Neural cell (in vitro differentiated cells): Measurements from ENCODE around the gene RNF19B. TPM values are rescaled to one million over a fixed set of nuclear protein-coding genes. Genes with fewer than 3 reads are reported as not detected.

Source experiments
- H2AFZ ChIP-seq: fragments of 200-600, 300-800 bp; sonication (generic), shearing (Covaris generic); 2 replicates; pipeline ENCODE4 v1.6.0; 2014; ENCODE audit warnings: low read depth, mild to moderate bottlenecking, antibody characterized with exemption, low read length, moderate library complexity
- H3F3A ChIP-seq: fragments of 200-600 bp; shearing (Covaris generic); 2 replicates; pipeline ENCODE4 v1.6.1; 2016; ENCODE audit warnings: mild to moderate bottlenecking, moderate library complexity, mixed read lengths, antibody characterized with exemption, low read length; ENCODE audit not compliant: insufficient read depth, poor library complexity, severe bottlenecking
- H3K27ac ChIP-seq: fragments of 200-600, 300-800 bp; sonication (generic), shearing (Covaris generic); 2 replicates; pipeline ENCODE4 v1.5.1; 2014; ENCODE audit warnings: mild to moderate bottlenecking, low read length, moderate library complexity
- H3K27me3 ChIP-seq: fragments of 300-800, 200-600 bp; sonication (generic), shearing (Covaris generic); 2 replicates; pipeline ENCODE4 v1.6.0; 2014; ENCODE audit warnings: mild to moderate bottlenecking, low read depth, low read length, moderate library complexity; ENCODE audit not compliant: insufficient read depth
- H3K36me3 ChIP-seq: fragments of 300-800, 200-600 bp; sonication (generic), shearing (Covaris generic); 2 replicates; pipeline ENCODE4 v1.5.1; 2014; ENCODE audit warnings: mild to moderate bottlenecking, antibody characterized with exemption, low read length, moderate library complexity; ENCODE audit not compliant: insufficient read depth
- H3K4me2 ChIP-seq: fragments of 300-800, 200-600 bp; sonication (generic), shearing (Covaris generic); 2 replicates; pipeline ENCODE4 v1.6.0; 2014; ENCODE audit warnings: mild to moderate bottlenecking, low read length
- H3K4me3 ChIP-seq: fragments of 300-800, 200-600 bp; sonication (generic), shearing (Covaris generic); 2 replicates; pipeline ENCODE4 v1.5.1; 2014; ENCODE audit warnings: mild to moderate bottlenecking, low read length, moderate library complexity
- H3K79me2 ChIP-seq: fragments of 200-600 bp; shearing (Covaris generic); replicated peaks from 2 replicates; pipeline ENCODE4 v1.6.0; 2014; ENCODE audit warnings: mild to moderate bottlenecking, low read length, moderate library complexity; ENCODE audit not compliant: insufficient read depth
- H3K9ac ChIP-seq: fragments of 300-800, 200-600 bp; sonication (generic), shearing (Covaris generic); 2 replicates; pipeline ENCODE4 v1.6.1; 2016; ENCODE audit warnings: mild to moderate bottlenecking, low read length, mixed read lengths
- H3K9me2 ChIP-seq: fragments of 200-600 bp; shearing (Covaris generic); 2 replicates; pipeline ENCODE4 v1.6.1; 2016; ENCODE audit warnings: mild to moderate bottlenecking, low read length, mixed read lengths; ENCODE audit not compliant: insufficient read depth
- H3K9me3 ChIP-seq: fragments of 200-600, 300-800 bp; sonication (generic), shearing (Covaris generic); 2 replicates; pipeline ENCODE4 v1.6.1; 2016; ENCODE audit warnings: mild to moderate bottlenecking, mixed run types, low read length, moderate library complexity, mixed read lengths
- H4K20me1 ChIP-seq: fragments of 200-600 bp; shearing (Covaris generic); 2 replicates; pipeline ENCODE4 v1.6.1; 2016; ENCODE audit warnings: mild to moderate bottlenecking, mixed run types; ENCODE audit not compliant: insufficient read depth
- CTCF ChIP-seq: fragments of 450-650 bp; IDR thresholded peaks from 2 replicates; pipeline ENCODE4 v1.5.1; 2014; ENCODE audit warnings: antibody characterized with exemption, mild to moderate bottlenecking, moderate library complexity; ENCODE audit not compliant: poor library complexity, severe bottlenecking
- EP300 ChIP-seq: fragments of 450-650 bp; conservative IDR thresholded peaks from 2 replicates; pipeline ENCODE4 v1.6.1; 2014; ENCODE audit warnings: antibody characterized with exemption, mild to moderate bottlenecking, moderate library complexity; ENCODE audit not compliant: poor library complexity, severe bottlenecking
- EZH2 ChIP-seq: fragments of 200-600, 300-800 bp; shearing (Covaris generic), sonication (generic); IDR thresholded peaks from 2 replicates; pipeline ENCODE4 v1.6.1; 2014; ENCODE audit warnings: antibody characterized with exemption, low read length, borderline replicate concordance, mild to moderate bottlenecking; ENCODE audit not compliant: insufficient read depth, poor library complexity, severe bottlenecking
- MXI1 ChIP-seq: fragments of 450-650 bp; conservative IDR thresholded peaks from 2 replicates; pipeline ENCODE4 v1.6.1; 2014; ENCODE audit warnings: antibody characterized with exemption, mild to moderate bottlenecking; ENCODE audit not compliant: poor library complexity, severe bottlenecking
- POLR2AphosphoS5 ChIP-seq: IDR thresholded peaks from 2 replicates; pipeline ENCODE4 v1.6.1; 2012
- RAD21 ChIP-seq: fragments of 450-650 bp; conservative IDR thresholded peaks from 2 replicates; pipeline ENCODE4 v1.6.1; 2014; ENCODE audit warnings: antibody characterized with exemption, mild to moderate bottlenecking, moderate library complexity
- REST ChIP-seq: IDR thresholded peaks from 2 replicates; pipeline ENCODE4 v1.6.1; 2012; ENCODE audit warnings: borderline replicate concordance
- SMC3 ChIP-seq: fragments of 450-650 bp; conservative IDR thresholded peaks from 2 replicates; pipeline ENCODE4 v1.6.1; 2014; ENCODE audit warnings: antibody characterized with exemption, mild to moderate bottlenecking, moderate library complexity; ENCODE audit not compliant: poor library complexity
- TAF1 ChIP-seq: IDR thresholded peaks from 2 replicates; pipeline ENCODE4 v1.6.1; 2012; ENCODE audit warnings: low read depth
- polyA plus RNA-seq: library from polyadenylated mRNA; depleted of rRNA; stranded (reverse); fragments of >200 nt; gene quantifications from 2 replicates; pipeline ENCODE4 v1.2.3, GENCODE V29; 2014

Gene RNF19B
- polyA plus RNA-seq, 1 donor from 2014 or later: 22.1 TPM

DNA sequence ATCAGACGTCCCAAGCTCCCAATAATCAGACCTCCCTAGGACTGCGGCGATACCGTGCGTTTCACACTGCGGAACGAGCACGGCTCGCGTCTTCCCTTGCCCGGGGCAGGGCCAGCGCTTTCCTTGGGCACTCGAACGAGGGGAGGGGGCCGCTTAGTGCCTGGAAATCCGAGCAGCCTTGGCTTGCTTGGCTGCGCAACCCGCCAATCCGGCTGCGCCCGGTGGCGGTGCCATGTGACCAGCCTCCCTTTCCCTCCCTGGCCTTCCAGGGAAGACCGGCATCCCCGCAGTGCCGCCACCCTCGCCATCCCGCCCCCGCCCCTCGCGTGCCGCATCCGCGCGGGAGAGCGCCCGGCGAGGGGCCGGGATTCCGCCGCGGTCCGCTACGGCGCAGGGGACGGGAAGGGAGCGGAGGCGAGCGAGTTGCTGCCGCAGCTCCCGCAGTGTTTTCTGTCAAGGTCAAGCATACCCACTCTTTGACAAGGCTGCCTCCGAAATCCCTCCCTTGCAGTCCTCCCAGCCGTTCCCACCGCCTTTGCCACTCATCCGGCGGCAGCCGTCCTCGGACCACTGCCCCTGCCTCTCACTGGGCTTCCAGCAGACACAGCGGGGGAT lies 8.3 kb upstream of the RNF19B start:
- peak overlapping the region; percentile 78 for H3K4me2 ChIP-seq
- no peaks in the 10 kb centered on the region for H3K27me3 ChIP-seq
- no peaks in the 10 kb centered on the region for H4K20me1 ChIP-seq
- TF ChIP-seq EZH2: no peak
- TF ChIP-seq CTCF: no peak
- TF ChIP-seq POLR2AphosphoS5: peak; percentile 86
- TF ChIP-seq TAF1: peak; percentile 42
- peak; percentile 54 for TF ChIP-seq MXI1
- TF ChIP-seq EP300: no peak
- peak; percentile 29 for TF ChIP-seq SMC3
- TF ChIP-seq RAD21: peak; percentile 34
- TF ChIP-seq REST: peak; percentile 97
- no peaks in the 10 kb centered on the region for H3K9me3 ChIP-seq
- no peaks in the 10 kb centered on the region for H3F3A ChIP-seq
- H3K36me3 ChIP-seq: no peaks in the 10 kb centered on the region
- peak overlapping the region; percentile 78 for H3K27ac ChIP-seq
- peak overlapping the region; percentile 70 for H3K4me3 ChIP-seq
- peak overlapping the region; percentile 79 for H3K9ac ChIP-seq
- no peaks in the 10 kb centered on the region for H3K79me2 ChIP-seq
- no peaks in the 10 kb centered on the region for H3K9me2 ChIP-seq
- peak overlapping the region; percentile 77 for H2AFZ ChIP-seq

- Histone ChIP-seq H3K79me2 (no peaks in the 10 kb centered on the region), H3K27me3 (no peaks in the 10 kb centered on the region)
These were observed 7.0 kb upstream of the RNF19B start for GRCh38 chr1:32971576-32971975.

More at GRCh38 chr1:32971576-32971975, 7.0 kb upstream of the RNF19B start:
- Histone ChIP-seq H3K9me2 (no peaks in the 10 kb centered on the region), H3F3A (no peaks in the 10 kb centered on the region), H3K9ac (no peak overlapping the region), H3K9me3 (no peaks in the 10 kb centered on the region), H3K4me3 (no peak overlapping the region), H4K20me1 (no peaks in the 10 kb centered on the region), H3K27ac (no peak overlapping the region), H3K36me3 (no peaks in the 10 kb centered on the region), H2AFZ (no peak overlapping the region), H3K4me2 (no peak overlapping the region)
- TF ChIP-seq POLR2AphosphoS5 (no peak), EP300 (no peak), REST (no peak), CTCF (no peak), RAD21 (no peak), MXI1 (no peak), TAF1 (no peak), SMC3 (no peak), EZH2 (no peak)
